22Rv1 (cell line): ENCODE measurements around the gene DIAPH2.

Experiments used
- CTCF ChIP-seq: fragments of 450-650 bp; IDR thresholded peaks from 2 replicates; pipeline ENCODE4 v1.5.1; 2017; ENCODE audit warnings: mild to moderate bottlenecking
- ZFX ChIP-seq: fragments of 450-650 bp; IDR thresholded peaks from 2 replicates; pipeline ENCODE4 v1.6.1; 2017; ENCODE audit warnings: antibody characterized with exemption, borderline replicate concordance

GRCh38 chrX:97211070-97211469 lies 526.4 kb downstream of the DIAPH2 start:
- no peak for TF ChIP-seq ZFX
- no peak for TF ChIP-seq CTCF
